PC-3 (cell line): ENCODE results near the gene ZNF541. TPM values are rescaled to one million over a fixed set of nuclear protein-coding genes. Genes with fewer than 3 reads are reported as not detected.
"Not testable (repeated sequence)": the region's sequence is repeated elsewhere in the genome, so short reads cannot be mapped to it uniquely, and the experiment has no call there.

ENCODE experiments used
- ATAC-seq: fragments of 200-7000 bp; cut with Tn5 transposase; 2 replicates; pipeline ENCODE4 v1.9.1; 2020; ENCODE audit warnings: mild to moderate bottlenecking, moderate library complexity
- BruUV-seq: library from RNA; stranded (reverse); fragments of 400-500 nt; replicated peaks from 2 replicates; lab custom pipeline; 2021; lab: Mats Ljungman, UMichigan
- CTCF ChIA-PET: fragments of 300-600 bp; sonication (Branson Sonifier 250); formaldehyde crosslinking; loops from one replicate; lab custom pipeline; 2022; ENCODE audit warnings: antibody characterized with exemption; lab: Charles Lee
- POLR2A ChIA-PET: fragments of 300-600 bp; sonication (Branson Sonifier 250); formaldehyde crosslinking; loops from one replicate; lab custom pipeline; 2022; ENCODE audit warnings: antibody characterized with exemption; ENCODE audit not compliant: unreplicated experiment; lab: Charles Lee
- DNase-seq: peaks from one replicate; pipeline ENCODE4 v3.0.0-alpha.2; 2015
- H2AFZ ChIP-seq: fragments of 300-600 bp; sonication (generic); 2 replicates; pipeline ENCODE4 v1.6.0; 2016; ENCODE audit warnings: antibody characterized with exemption, low read length
- H3F3A ChIP-seq: fragments of 300-600 bp; sonication (generic); one replicate; pipeline ENCODE4 v1.6.0; 2017; ENCODE audit warnings: antibody characterized with exemption, low read length, control low read depth, mild to moderate bottlenecking; ENCODE audit not compliant: unreplicated experiment
- H3K27ac ChIP-seq: fragments of 300-600 bp; sonication (generic); 2 replicates; pipeline ENCODE4 v1.5.1; 2016; ENCODE audit warnings: mild to moderate bottlenecking, low read length
- H3K27me3 ChIP-seq: fragments of 300-600 bp; sonication (generic); 2 replicates; pipeline ENCODE4 v1.6.1; 2016; ENCODE audit warnings: low read length, mixed read lengths
- H3K36me3 ChIP-seq: fragments of 300-600 bp; sonication (generic); 2 replicates; pipeline ENCODE4 v1.6.1; 2016; ENCODE audit warnings: low read depth, mixed run types, low read length, mixed read lengths
- H3K4me1 ChIP-seq: fragments of 300-600 bp; sonication (generic); 2 replicates; pipeline ENCODE4 v1.5.1; 2016; ENCODE audit warnings: low read length; ENCODE audit not compliant: insufficient read depth
- H3K4me2 ChIP-seq: fragments of 300-600 bp; sonication (generic); 2 replicates; pipeline ENCODE4 v1.6.0; 2016; ENCODE audit warnings: low read length
- H3K4me3 ChIP-seq: fragments of 300-600 bp; sonication (generic); 2 replicates; pipeline ENCODE4 v1.5.1; 2016; ENCODE audit warnings: mild to moderate bottlenecking, low read length, mixed read lengths
- H3K79me2 ChIP-seq: fragments of 300-600 bp; sonication (generic); 2 replicates; pipeline ENCODE4 v1.6.1; 2017; ENCODE audit warnings: low read length, mixed read lengths
- H3K9ac ChIP-seq: fragments of 300-600 bp; sonication (generic); 2 replicates; pipeline ENCODE4 v1.6.0; 2016; ENCODE audit warnings: mild to moderate bottlenecking, low read length
- H3K9me2 ChIP-seq: fragments of 300-600 bp; sonication (generic); replicated peaks from 2 replicates; pipeline ENCODE4 v1.6.1; 2016; ENCODE audit warnings: mixed run types, low read length, mixed read lengths
- H3K9me3 ChIP-seq: fragments of 300-600 bp; sonication (generic); 2 replicates; pipeline ENCODE4 v1.6.1; 2016; ENCODE audit warnings: low read length, mixed read lengths
- H4K20me1 ChIP-seq: fragments of 300-600 bp; sonication (generic); 2 replicates; pipeline ENCODE4 v1.6.1; 2016; ENCODE audit warnings: low read length, mixed read lengths
- EZH2 ChIP-seq: fragments of 300-600 bp; sonication (generic); IDR thresholded peaks from one replicate; pipeline ENCODE4 v1.6.1; 2017; ENCODE audit warnings: antibody characterized with exemption, mild to moderate bottlenecking, low read length; ENCODE audit not compliant: unreplicated experiment
- EZH2phosphoT487 ChIP-seq: fragments of 300-600 bp; sonication (generic); IDR thresholded peaks from 2 replicates; pipeline ENCODE4 v1.6.1; 2018; ENCODE audit warnings: mild to moderate bottlenecking, antibody characterized with exemption, low read length, borderline replicate concordance
- intact Hi-C: fragments of 100-400 bp; cut with micrococcal nuclease; formaldehyde crosslinking; loops from 2 replicates; pipeline ENCODE4 v1.9.0; 2023
- total RNA-seq: library from RNA; depleted of rRNA; stranded (reverse); fragments of >200 nt; gene quantifications from 2 replicates; pipeline ENCODE4 v1.2.3, GENCODE V29; 2014
- TF ChIP-seq, protein P1 (sequence below): fragments of 300-600 bp; sonication (generic); conservative IDR thresholded peaks from 2 replicates; pipeline ENCODE4 v1.5.1; 2017; ENCODE audit warnings: antibody characterized with exemption, low read depth, mild to moderate bottlenecking, low read length

The ZNF541 gene
- total RNA-seq, 1 experiment from 2014 or later = not detected

DNA sequence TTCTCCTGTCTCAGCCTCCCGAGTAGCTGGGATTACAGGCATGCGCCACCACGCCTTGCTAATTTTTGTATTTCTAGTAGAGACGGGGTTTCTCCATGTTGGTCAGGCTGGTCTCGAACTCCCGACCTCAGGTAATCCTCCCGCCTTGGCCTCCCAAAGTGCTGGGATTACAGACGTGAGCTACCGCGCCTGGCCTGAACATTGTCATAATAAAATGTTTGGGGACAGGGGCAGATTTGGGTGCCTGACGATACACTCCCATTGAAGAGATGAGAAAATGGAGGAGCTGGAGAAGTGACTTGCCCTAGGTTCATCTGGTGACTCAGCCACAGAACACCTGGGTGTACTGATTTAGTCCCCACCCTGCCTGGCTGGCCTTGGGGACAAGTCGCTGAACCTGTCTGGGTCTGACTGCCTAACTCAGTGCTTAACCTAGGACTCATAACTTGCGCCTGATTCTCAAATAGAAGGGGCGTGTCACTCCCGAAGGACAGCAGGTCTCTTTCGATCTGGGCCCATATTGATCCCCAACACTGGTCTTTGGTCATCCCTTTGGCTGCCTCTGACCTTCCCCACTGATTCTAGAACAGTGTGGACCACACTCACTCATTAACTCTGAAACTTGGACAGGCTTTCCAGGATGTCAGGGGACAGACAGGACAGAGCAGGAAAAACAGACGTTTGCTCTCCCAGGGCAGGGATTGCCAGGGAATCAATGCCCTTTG is 28.4 kb upstream of the ZNF541 start:
- H3K4me3 ChIP-seq = peak overlapping the region; percentile 75
- no peaks in the 10 kb centered on the region for H3K9me2 ChIP-seq
- ChIA-PET CTCF (interaction anchor here (2.1 kb wide), 1 partner anchor 86 kb away, joined by 8 read pairs; the partner anchor contains the start of gene NAPA), POLR2A (interaction anchor here (0.6 kb wide), 1 partner anchor 115 kb away, joined by 3 read pairs; no protein-coding TSS in a partner anchor)
- BruUV-seq = no TSS peak
- no peak overlapping the region for H2AFZ ChIP-seq
- DNase-seq (peak; percentile 53), ATAC-seq (no peak)
- H3K9me3 ChIP-seq = no peaks in the 10 kb centered on the region
- no peaks in the 10 kb centered on the region for H4K20me1 ChIP-seq
- H3K4me2 ChIP-seq = peak overlapping the region; percentile 81
- peaks cover 24% of the 10 kb centered on the region for H3K4me1 ChIP-seq
- H3K27me3 ChIP-seq = no peaks in the 10 kb centered on the region
- H3K9ac ChIP-seq = peak overlapping the region; percentile 82
- peaks cover 6% of the 10 kb centered on the region for H3F3A ChIP-seq
- H3K36me3 ChIP-seq = no peaks in the 10 kb centered on the region
- H3K79me2 ChIP-seq = no peaks in the 10 kb centered on the region
- intact Hi-C loops = loop anchor here (2.0 to 10.0 kb wide), 2 partner anchors 57 to 63 kb away; no protein-coding TSS in a partner anchor
- H3K27ac ChIP-seq = peak overlapping the region; percentile 59; the same call in 1 of the 2 replicates
- TF ChIP-seq, protein P1, sequence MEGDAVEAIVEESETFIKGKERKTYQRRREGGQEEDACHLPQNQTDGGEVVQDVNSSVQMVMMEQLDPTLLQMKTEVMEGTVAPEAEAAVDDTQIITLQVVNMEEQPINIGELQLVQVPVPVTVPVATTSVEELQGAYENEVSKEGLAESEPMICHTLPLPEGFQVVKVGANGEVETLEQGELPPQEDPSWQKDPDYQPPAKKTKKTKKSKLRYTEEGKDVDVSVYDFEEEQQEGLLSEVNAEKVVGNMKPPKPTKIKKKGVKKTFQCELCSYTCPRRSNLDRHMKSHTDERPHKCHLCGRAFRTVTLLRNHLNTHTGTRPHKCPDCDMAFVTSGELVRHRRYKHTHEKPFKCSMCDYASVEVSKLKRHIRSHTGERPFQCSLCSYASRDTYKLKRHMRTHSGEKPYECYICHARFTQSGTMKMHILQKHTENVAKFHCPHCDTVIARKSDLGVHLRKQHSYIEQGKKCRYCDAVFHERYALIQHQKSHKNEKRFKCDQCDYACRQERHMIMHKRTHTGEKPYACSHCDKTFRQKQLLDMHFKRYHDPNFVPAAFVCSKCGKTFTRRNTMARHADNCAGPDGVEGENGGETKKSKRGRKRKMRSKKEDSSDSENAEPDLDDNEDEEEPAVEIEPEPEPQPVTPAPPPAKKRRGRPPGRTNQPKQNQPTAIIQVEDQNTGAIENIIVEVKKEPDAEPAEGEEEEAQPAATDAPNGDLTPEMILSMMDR = no peak
- TF ChIP-seq EZH2phosphoT487 (no peak), EZH2 (no peak)

DNA sequence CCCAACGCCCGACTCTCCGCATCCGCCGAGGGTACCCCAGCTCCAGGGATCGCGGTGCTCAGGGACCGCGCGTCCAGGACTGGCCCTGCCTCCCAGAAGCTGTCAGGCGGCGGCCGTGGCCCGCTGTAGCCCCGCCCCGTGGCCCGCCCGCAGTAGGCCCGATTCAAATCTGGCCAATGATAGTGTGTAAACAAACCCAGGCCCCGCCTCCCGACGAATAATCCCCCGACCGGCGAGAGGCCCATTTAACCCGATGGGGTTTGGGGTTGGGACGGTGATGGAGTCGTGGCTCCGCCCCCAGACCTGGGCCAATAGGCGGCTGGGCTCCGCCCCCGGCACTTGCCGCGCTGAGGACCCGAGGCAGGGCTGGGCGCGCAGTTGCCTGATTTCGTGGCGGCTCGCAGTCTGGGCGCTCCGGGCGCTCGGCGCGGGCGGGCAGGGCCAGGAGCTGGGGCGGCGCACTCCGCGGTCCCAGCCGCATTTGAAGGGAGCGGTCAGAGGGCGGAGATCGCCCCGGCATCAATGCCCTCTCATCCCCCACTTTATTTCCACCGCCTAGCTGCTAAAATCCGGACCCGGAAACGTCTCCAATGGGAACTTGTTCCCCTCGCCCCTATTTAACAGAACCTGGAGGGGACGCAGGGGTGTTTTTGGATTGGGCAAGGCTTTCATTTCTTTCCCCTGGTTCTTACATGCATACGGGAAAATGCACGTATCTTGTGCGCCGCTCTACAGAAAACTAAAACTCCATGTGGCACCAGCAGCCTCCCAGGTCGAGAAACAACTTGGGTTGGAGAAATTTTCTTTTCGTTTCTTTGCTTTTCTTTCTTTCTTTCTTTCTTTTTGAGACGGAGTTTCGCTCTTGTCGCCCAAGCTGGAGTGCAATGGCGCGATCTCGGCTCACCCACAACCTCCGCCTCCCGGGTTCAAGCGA is 27.6 kb upstream of the ZNF541 start:
- no peaks in the 10 kb centered on the region for H3K79me2 ChIP-seq
- TF ChIP-seq, protein P1 = no peak
- no peak for TF ChIP-seq EZH2phosphoT487
- TF ChIP-seq EZH2 = no peak
- H3K9ac ChIP-seq = peak overlapping the region; percentile 82
- no peaks in the 10 kb centered on the region for H3K9me2 ChIP-seq
- intact Hi-C loops = loop anchor here (1.0 to 10.0 kb wide), 5 partner anchors 8 to 85 kb away; partner anchors contain the start of gene NAPA
- ATAC-seq (peak; percentile 82), DNase-seq (peak; percentile 98)
- BruUV-seq = TSS peak; percentile 83
- no peaks in the 10 kb centered on the region for H3K9me3 ChIP-seq
- H3F3A ChIP-seq = peaks cover 6% of the 10 kb centered on the region
- ChIA-PET POLR2A (interaction anchor here (0.6 kb wide), 1 partner anchor 114 kb away, joined by 3 read pairs; no protein-coding TSS in a partner anchor), CTCF (interaction anchor here (0.5 to 2.1 kb wide), 2 partner anchors 48 to 85 kb away, joined by 6 to 8 read pairs; partner anchors contain the start of gene NAPA)
- H2AFZ ChIP-seq = peak overlapping the region; percentile 69
- peak overlapping the region; percentile 91 for H3K27ac ChIP-seq
- peak overlapping the region; percentile 76 for H3K4me3 ChIP-seq
- H3K4me1 ChIP-seq = peaks cover 24% of the 10 kb centered on the region
- H3K4me2 ChIP-seq = peak overlapping the region; percentile 92
- no peaks in the 10 kb centered on the region for H4K20me1 ChIP-seq
- H3K27me3 ChIP-seq = no peaks in the 10 kb centered on the region
- no peaks in the 10 kb centered on the region for H3K36me3 ChIP-seq

DNA sequence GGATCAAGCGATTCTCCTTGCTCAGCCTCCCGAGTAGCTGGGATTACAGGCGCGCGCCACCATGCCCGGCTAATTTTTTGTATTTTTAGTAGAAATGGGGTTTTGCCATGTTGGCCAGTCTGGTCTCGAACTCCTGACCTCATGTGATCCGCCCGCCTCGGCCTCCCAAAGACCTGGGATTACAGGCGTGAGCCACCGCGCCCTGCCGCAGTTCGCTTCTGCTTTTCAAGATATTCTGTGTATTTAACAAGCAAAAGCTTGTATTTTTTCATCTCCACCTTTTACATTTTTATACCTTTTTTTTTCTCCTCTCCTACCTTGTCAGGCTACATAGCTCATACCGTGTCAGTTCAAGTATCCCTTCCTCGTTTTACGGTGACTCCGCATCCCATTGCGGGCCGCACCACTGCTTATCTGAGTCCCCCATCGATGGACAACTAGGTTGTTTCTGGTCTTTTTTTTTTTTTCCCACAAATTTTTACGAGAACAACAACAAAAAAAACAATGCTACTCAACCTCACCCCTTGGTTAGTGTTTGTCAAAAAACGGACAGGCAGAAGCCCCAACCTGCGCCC is 26.8 kb upstream of the ZNF541 start:
- Histone ChIP-seq H3K27ac (peak overlapping the region; percentile 91), H3K9ac (peak overlapping the region; percentile 67), H3K4me3 (peak overlapping the region; percentile 76), H3K4me2 (peak overlapping the region; percentile 92), H2AFZ (peak overlapping the region; percentile 29; the same call in 1 of the 2 replicates), H3K4me1 (peaks cover 24% of the 10 kb centered on the region)
- H4K20me1 ChIP-seq, ATAC-seq, H3K9me2 ChIP-seq, H3F3A ChIP-seq, H3K36me3 ChIP-seq, H3K9me3 ChIP-seq, H3K79me2 ChIP-seq, H3K27me3 ChIP-seq, DNase-seq, POLR2A ChIA-PET: not testable (repeated sequence)
- intact Hi-C loops = loop anchor here (1.0 to 10.0 kb wide), 7 partner anchors 9 to 162 kb away; partner anchors contain the start of gene NAPA
- CTCF ChIA-PET = interaction anchor here (0.5 to 2.1 kb wide), 2 partner anchors 49 to 85 kb away, joined by 6 to 8 read pairs; partner anchors contain the start of gene NAPA
- BruUV-seq = TSS peak; percentile 67
